Right renal cortex interstitium (tissue), 3 donors: ENCODE measurements around the gene FERMT2. TPM values are rescaled to one million over a fixed set of nuclear protein-coding genes. Genes with fewer than 3 reads are reported as not detected.

Source experiments
- DNase-seq, 3 donors: peaks; one replicate each; pipeline ENCODE4 v3.0.0-alpha.2; 2013; ENCODE audit warnings: low read depth in 3 of 3, low spot score in 2 of 3
- polyA plus RNA-seq, 3 donors: library from polyadenylated mRNA; unstranded; fragments of 120-200 nt; gene quantifications; one replicate each; pipeline ENCODE4 v1.2.1, GENCODE V29; 2013; ENCODE audit not compliant: insufficient read length in 3 of 3

FERMT2 gene, protein sequence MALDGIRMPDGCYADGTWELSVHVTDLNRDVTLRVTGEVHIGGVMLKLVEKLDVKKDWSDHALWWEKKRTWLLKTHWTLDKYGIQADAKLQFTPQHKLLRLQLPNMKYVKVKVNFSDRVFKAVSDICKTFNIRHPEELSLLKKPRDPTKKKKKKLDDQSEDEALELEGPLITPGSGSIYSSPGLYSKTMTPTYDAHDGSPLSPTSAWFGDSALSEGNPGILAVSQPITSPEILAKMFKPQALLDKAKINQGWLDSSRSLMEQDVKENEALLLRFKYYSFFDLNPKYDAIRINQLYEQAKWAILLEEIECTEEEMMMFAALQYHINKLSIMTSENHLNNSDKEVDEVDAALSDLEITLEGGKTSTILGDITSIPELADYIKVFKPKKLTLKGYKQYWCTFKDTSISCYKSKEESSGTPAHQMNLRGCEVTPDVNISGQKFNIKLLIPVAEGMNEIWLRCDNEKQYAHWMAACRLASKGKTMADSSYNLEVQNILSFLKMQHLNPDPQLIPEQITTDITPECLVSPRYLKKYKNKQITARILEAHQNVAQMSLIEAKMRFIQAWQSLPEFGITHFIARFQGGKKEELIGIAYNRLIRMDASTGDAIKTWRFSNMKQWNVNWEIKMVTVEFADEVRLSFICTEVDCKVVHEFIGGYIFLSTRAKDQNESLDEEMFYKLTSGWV
- polyA plus RNA-seq = 100 to 1,000 TPM; 177 to 189 (median 185) TPM

DNA sequence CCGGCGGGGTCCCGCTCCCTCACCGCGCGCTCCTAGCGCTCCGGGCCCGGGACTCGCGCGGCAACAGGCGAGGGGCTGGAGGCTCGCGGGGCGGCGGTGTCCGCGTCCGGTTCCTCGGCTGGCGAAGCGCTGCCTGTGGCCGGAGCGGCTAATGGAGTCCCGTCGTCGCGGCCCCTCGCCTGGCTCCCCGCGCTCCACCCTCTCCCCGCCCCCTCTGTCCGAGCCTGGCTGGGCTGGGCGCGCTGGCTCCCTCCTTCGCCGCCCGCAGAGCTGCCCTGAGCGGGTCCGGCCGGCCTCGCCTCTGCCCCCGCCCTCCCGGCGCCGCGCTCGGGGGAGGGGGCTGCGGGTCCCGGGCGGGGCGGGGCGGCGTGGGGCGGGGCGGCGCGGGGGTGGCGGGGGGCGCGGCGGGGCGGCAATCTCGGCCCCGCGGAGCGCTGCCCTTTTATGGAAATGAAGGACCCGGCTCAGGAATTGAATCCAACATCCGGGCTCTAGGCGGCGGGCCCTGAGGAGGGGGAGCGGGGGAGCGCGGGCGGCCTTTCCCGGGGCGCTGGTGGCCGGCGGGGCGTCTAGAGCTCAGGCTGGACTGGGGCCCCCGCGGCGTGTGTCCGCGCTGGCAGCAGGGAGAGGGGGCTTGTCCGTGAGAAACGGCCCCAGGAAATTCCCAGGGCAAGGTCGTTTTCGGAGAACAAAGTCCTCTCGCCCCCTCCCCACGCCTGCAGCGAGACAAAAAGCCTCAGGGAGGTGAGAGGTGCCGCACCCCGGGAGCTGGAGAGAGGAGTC, at the start of gene FERMT2:
Gene FERMT2, minus strand, starts transcription at position 153 of the 783 bp plus-strand sequence. CDS start 482 bp downstream, outside the sequence.
- DNase-seq = peak; percentile 48 to 87 (median 80)

DNA sequence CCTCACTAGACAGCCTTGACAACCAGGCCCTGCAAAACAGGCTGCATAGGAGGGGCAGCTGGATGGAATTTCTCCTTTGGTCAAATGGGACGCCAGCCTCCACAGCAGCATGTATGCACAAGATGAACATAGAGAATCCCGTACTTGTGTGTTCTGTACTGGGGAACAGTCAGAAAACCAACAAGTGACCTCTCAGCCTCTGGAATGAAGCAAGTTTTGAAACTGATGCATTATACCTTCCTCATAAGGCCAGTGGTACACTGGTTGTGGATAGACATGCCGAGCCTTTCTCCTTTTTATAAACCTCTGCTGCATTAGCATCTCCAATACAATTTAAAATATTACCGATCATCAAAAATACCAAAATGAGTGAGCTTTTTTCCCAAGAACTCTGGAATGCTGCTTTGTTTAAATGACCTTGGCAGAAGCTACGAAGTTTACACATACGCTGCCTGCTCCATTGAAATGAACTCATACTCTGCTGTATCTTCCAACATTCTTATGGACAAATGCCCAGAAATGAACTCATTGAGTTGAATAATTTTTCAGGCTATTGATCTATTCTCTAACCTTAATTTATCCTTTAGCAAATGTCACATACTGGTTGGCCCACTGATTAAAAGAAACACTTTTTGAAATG, 47.6 kb upstream of the FERMT2 start:
- DNase-seq = no peak

DNA sequence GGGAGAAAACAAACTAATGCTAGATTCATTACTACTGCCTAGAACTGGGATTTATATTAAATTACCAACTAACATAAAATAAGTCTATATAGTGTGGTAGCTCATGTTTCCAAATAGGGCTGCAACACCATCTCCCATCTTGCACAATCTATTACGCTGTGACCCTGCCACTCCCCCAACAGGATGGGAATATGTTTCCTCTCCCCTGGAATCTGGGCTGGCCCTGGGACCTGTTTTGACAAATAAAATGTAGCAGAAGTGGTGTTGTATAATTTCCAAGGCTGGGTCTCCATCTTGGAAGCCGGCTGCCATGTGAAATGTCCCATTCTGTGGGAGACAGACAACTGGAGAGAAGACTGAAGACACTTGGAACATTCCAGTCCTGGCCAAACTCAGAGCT, 45.6 kb upstream of the FERMT2 start:
- DNase-seq = no peak

DNA sequence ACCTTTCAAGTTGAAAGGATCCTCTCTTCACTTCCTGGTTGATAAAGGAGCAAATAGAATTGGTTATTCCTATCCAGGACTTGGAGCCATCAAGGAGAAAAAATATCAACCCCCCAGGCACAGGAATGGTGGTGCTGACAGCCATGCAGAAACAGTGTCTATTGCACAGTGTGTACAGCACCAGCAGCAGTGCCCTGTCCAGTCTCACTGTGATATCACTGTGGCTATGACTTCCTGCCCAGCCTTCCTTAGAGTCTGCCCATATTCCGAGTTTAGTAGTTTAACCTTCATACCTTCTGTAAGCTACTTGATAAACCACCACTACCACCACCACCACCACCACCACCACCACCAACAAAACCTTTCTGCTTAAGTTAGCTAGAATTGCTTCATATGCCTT, 45.1 kb upstream of the FERMT2 start:
- no peak for DNase-seq

DNA sequence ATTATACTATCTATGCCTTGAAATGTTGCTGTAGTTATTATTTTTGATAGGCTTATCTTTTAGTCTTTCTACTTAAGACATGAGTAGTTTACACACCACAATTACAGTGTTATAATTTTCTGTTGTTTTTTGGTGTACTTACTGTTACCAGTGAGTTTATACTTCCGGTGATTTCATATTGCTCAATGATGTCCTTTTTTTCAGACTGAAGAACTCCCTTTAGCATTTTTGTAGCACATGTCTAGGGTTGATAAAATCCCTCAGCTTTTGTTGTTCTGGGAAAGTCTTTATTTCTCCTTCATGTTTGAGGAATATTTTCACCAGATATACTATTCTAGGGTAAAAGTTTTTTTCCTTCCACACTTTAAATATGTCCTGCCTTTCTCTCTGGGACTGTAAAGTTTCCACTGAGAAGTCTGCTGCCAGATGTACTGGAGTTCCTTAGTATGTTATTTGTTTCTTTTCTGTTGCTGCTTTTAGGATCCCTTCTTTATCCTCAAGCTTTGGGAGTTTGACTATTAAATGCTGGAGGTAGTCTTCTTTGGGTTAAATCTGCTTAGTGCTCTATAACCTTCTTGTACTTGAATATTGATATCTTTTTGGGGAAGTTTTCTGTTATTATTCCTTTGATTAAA, 41.5 kb upstream of the FERMT2 start:
- DNase-seq = no peak

DNA sequence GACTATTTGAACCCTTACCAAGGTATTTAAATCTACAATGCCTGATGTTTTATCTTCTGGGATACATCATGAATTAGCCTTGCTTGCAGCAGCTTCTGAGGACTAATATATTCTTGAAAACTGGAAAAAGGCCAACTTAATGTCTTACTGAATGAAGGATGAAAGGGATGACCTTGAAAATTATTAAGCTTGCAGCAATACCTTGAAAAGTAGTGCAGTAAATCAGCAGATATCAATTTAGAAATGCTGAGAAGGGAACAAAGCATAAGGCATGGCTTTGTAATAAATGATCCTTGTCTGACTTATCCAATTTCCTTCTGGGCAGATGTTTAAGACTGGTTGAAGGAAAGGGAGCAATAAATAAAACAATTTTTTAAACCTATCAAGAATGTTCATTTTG, 37.3 kb upstream of the FERMT2 start:
- DNase-seq = no peak

DNA sequence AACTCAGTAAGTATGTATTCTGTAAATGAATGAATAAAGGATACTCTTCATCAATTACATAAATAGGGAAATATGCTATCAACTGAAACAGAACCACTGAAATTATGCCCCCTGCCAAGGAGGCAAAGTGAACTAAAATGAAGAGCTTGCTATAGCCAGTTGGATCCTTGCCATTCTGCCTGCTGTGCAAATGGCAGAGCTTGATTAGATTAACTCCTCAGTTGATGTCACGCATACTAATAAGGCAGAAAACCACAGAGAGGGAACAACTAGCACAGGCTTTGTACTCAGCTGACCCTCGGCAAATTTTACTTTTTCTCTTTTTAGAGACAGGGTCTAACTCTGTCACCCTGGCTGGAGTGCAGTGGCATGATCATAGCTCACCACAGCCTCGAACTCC, 36.7 kb upstream of the FERMT2 start:
- no peak for DNase-seq

DNA sequence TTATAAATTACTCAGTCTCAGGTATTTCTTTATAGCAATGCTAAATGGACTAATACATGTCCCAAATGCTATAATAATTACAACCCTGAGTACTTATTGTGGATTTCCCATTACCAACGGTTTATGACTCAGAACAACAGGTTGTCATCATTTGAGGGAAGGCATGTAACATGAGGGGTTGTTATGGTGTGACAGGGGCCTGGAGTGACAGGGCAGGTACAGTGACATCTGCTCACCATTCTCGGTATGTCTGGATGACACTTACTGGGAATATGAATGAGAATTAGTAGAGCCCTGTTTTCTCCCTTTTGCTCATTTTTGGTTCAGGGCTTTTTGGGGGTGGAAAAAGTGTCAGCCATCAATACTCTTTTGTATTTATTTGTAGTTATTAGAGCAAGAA, 36.2 kb upstream of the FERMT2 start:
- no peak for DNase-seq

DNA sequence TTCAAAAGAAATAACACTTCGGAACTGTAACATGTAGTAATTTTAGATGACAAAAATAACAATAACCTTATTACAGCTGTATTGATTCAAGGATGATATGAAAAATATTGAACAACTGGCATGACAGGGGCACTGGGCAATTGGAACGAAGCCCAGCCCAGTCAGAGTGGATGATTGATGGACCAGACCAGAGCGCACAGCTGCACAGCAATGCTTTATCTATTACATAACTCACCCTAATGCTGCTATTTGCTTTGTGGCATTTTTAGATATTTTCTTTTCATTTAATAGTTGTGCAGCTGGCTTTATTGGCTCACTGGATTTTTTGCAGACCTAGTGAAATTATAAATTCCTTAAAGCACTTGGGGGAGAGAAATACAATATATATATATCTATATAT, 26.9 kb upstream of the FERMT2 start:
- no peak for DNase-seq

DNA sequence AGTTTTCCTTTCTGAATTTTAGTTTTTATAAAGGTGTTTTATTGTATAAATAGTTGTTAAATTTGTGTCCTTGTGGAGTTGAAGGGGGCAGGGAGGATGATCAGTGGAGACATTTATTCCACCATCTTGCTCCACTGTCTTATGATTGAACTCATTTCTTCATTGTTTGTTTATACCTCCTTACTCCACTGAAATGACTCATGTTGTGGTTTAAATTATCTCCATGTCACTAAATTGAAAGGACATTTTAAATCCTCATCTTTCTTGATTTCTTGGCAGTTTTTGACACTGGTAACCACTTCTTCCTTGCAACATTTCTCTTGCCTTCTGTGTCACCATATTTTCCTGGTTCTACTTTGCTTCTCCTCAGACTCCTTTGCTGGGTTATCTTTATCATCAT, 23.6 kb upstream of the FERMT2 start:
- DNase-seq = no peak

DNA sequence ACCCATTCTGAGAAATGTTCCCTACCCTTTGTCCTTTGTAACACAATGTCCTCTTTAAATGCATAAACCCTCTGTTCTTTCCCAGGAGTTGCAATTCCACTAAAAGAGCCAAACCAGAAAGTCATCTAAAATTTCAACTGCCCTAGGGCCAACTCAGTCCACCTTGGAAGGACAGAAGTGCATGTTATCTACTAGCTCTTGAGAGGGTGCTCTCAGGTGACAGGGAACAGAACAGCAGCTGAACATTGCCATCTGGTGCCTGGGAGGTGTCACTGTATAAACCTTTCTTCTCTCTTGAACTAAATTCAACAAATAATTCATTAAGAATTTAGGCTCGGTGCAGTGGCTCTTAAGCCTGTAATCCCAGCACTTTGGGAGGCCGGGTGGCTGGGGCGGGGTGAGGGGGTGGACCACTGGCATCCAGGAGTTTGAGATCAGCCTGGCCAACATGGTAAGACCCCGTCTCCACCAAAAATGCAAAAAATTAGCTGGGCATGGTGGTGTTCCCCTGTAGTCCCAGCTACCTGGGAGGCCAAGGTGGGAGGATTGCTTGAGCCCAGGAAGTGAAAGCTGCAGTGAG, 10.3 kb upstream of the FERMT2 start:
- peak in 1 of 3 donors; percentile 15 for DNase-seq

DNA sequence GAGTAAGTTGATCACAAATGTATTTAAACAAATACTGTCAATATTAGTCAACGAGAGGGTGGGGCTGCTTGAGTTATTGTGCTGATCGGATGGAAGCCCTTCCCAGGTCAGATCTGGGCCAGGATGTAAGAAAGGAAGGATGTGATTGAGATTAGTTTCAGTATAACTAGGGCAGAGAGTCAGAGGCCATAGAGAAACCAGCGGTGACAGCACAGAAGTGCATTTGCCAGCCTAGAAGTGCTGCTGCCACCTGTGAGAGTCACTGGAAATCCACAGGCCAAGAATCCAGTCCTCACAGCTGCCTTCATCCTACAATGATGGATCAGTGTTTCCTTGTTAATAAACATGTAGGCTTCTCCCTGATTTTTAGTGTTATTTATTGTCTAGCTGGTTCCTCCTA, 9.8 kb upstream of the FERMT2 start:
- no peak for DNase-seq

DNA sequence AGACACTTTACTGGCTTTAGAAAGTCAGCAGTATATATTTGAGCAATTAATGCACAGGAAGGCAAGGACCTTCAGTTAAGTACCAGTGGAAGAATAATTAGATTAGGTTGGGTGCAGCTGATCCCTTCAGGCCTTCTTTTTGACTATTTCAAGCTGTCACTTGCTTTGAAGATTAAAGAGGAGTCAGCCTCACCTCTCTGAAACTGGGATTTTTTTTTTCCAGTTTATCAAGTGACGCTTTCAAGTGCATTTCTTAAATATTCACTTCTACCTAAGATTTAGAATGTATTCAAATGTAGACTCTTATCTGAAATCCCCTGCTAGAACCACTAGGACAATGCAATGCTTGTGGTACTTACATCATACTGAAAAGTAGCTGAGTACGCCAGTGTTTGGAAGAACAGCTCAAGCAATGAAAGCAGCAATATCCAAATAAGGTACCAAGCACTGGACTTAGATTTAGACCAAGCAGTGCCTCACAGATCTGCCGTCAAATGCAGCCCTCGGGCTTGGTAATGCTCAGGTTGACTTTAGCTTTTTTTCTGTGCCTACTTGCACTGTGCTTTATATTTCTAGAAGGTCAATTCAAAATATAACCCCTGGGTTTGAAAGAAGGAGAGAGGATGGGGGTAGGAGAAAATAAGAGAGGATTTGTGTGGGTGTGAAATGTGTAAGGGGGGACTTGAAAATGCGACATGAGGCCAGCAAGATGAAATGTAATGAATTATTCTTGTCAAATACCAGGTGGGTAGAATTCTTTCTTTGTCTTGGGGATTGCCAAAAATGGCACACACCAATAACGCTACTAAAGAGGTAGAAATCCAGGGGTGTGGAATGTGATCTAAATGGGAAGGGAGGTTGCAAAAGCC, 3.7 kb upstream of the FERMT2 start:
- DNase-seq = no peak

DNA sequence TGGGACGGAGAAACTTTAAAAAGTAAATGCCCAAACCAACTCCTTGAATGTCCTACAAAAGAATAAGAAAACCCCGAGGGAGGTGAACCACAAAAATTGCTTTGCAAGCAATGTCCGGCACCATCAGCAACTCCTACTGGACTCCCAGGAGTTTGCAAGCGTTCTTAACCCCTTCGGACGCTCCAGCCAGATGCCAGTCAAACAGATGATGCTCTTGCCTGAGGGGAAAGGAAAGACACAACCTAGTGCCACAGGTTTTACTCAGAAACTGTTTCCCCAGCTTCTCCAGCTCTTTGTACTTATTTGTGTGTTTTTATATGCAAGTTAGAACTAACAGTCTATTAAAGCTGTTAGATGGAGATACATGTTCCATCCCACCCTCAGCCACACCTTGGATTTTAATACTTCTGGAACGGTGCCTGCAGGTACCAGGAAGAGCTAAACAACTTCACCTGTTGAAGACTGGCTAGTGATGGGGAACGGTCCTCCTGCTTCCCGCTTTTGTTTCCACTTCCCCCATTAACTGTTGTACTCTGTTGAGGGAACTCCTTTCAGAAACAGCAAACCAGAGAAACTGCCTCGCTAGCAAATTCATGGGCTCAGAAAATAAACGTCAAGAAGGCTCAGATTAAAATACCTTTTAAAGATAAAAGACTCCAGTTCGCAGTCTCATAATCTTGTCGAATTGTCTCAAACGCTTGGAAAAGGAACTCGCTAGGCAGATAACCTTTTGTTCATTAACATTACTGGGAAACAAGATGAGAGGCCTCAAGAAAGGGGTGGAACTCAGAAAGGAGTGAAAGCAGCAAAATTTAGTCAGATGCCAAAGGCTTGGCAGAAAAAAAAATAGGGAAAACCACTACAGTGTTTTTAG, 1.1 kb upstream of the FERMT2 start:
- peak; percentile 61 to 72 (median 72) for DNase-seq

DNA sequence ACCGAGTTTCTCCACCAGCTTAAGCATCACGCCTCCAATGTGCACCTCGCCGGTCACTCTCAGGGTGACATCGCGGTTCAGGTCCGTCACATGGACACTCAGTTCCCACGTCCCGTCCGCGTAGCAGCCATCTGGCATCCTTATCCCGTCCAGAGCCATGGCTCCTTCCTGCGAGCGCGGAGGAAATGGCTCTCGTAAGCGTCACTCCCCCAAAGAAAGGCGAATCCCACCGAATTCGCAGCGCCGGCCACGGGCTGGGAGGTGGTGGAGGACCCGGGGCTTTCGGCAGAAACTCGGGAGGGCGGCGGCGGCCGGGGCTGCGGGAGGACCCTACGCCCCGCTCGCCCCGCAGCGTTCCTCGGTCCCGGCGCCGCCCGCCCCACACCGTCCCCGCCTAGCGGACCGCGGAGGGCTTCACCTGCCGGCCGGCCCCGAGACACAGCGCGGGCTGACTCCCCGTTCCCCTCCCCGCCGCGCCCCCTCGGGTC, 396 bp downstream of the FERMT2 start:
- DNase-seq = peak in 2 of 3 donors; percentile 42 to 50

DNA sequence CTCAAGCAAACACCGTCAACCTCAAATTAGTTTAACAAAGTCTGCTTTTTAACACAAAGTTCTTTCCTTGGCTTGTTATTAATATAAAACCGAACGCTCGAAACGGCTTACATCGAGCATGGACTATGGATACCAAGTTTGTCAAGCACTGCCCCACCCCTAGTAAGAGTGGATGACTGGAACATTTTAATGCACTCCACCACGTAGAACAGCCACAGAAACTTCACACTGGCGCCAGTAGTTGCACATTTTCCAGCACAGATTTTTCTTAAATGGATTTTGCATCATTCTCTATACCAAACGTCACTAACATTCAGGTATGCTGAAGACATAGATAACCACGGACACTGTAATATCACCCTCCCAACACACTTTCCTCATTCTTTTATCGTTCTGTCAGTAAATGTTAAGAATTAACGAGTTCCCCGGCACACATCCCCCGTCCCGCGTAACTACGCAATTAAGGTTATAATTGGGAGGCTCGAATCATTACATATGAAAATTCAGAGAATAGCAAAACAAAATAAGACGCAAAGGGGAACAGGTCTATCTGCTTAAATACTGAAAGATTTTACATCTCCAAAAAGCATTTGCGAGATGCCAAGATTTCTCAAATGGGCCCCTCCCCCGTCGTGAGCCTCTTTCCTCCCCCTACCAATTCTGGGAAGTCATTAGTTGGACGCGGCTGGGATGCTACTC, 990 bp downstream of the FERMT2 start:
- peak in 2 of 3 donors; percentile 33 to 42 for DNase-seq

DNA sequence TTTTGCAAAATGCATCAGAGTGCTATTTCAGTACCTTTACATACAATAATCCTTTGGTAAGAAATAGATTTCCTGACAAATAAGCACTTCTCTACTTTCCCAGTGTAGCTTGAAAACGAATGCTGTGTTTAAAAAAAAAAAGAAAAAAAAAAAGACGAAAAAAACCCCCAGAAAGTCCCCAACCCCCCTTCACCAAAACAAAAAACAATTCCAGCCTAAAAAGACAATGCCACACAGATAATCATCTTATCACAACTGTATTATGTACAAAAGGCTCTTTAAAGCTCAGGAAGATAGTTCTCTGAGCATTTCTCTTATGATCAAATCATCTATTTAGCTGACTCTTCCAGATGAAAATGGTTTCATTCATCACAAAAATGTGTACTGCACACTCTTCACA, 1.6 kb downstream of the FERMT2 start:
- DNase-seq = no peak
